Pulmonary artery endothelial cell (primary cell): ENCODE results near the gene UXT. TPM values are rescaled to one million over a fixed set of nuclear protein-coding genes. Genes with fewer than 3 reads are reported as not detected.
A peak's percentile ranks its signal among the peaks of the same experiment; 100 is the strongest.
"Not testable (repeated sequence)": the region's sequence is repeated elsewhere in the genome, so short reads cannot be mapped to it uniquely, and the experiment has no call there.

ENCODE experiments used
- DNase-seq: peaks from one replicate; pipeline ENCODE4 v3.0.0-alpha.2; 2011; ENCODE audit warnings: low read depth, low spot score
- total RNA-seq: library from RNA; depleted of rRNA; stranded (reverse); fragments of >200 nt; gene quantifications from 2 replicates; pipeline ENCODE4 v1.2.3, GENCODE V29; 2014

The UXT gene
- total RNA-seq, result 89.2 and 117 TPM in 2 replicates

GRCh38 chrX:47658684-47659420 is at the start of gene UXT:
TSS of gene UXT (minus strand) at chrX:47659180. CDS start at chrX:47658927, 253 bp downstream.
- peak; percentile 76 for DNase-seq

GRCh38 chrX:47707031-47707780 is 48.2 kb upstream of the UXT start:
- no peak for DNase-seq

- DNase-seq, result no peak
These were observed 47.6 kb upstream of the UXT start for GRCh38 chrX:47706575-47706974.

- no peak for DNase-seq
These were observed 45.8 kb upstream of the UXT start for GRCh38 chrX:47704736-47705135.

GRCh38 chrX:47697181-47697580 is 38.2 kb upstream of the UXT start:
- no peak for DNase-seq

GRCh38 chrX:47690175-47690574 is 31.2 kb upstream of the UXT start:
- DNase-seq, result no peak

- DNase-seq, result no peak
These were observed 28.3 kb upstream of the UXT start for GRCh38 chrX:47687263-47687662.

- no peak for DNase-seq
These were observed 24.8 kb upstream of the UXT start for GRCh38 chrX:47683829-47684205.

- DNase-seq, result no peak
These were observed 24.3 kb upstream of the UXT start for GRCh38 chrX:47683184-47683828.

- not testable (repeated sequence) for DNase-seq
These were observed 17.2 kb upstream of the UXT start for GRCh38 chrX:47675959-47676859.

- DNase-seq, result no peak
These were observed 15.8 kb upstream of the UXT start for GRCh38 chrX:47674776-47675175.

- not testable (repeated sequence) for DNase-seq
These were observed 6.8 kb upstream of the UXT start for GRCh38 chrX:47665797-47666196.

- DNase-seq, result no peak
These were observed 5.8 kb upstream of the UXT start for GRCh38 chrX:47664737-47665136.

- no peak for DNase-seq
These were observed 3.2 kb upstream of the UXT start for GRCh38 chrX:47662144-47662657.

GRCh38 chrX:47661539-47661938 is 2.6 kb upstream of the UXT start:
- DNase-seq, result no peak

- DNase-seq, result no peak
These were observed 394 bp upstream of the UXT start for GRCh38 chrX:47659421-47659726.

- DNase-seq, result no peak
These were observed 688 bp downstream of the UXT start for GRCh38 chrX:47658301-47658683.

- no peak for DNase-seq
These were observed 7.7 kb downstream of the UXT start for GRCh38 chrX:47651043-47651905.

GRCh38 chrX:47650164-47651042 is 8.6 kb downstream of the UXT start, which contains the start of gene ELK1:
TSS of gene ELK1 (minus strand) at chrX:47650563. CDS start at chrX:47641441, 9,122 bp downstream.
- peak; percentile 94 for DNase-seq
